Stimulated activated CD8-positive, alpha-beta memory T cell treated with anti-CD3 and anti-CD28 coated beads, Interleukin-2, amount 100 ng/mL, for 1 hour (primary cell): Measurements from ENCODE around the gene MAP3K4.
"Not testable (repeated sequence)": the region's sequence is repeated elsewhere in the genome, so short reads cannot be mapped to it uniquely, and the experiment has no call there.

Experiments used
- DNase-seq, 2 donors: peaks; one replicate each; pipeline ENCODE4 v3.0.0-alpha.2; 2020; ENCODE audit warnings: low read depth in 2 of 2

The MAP3K4 gene

DNA sequence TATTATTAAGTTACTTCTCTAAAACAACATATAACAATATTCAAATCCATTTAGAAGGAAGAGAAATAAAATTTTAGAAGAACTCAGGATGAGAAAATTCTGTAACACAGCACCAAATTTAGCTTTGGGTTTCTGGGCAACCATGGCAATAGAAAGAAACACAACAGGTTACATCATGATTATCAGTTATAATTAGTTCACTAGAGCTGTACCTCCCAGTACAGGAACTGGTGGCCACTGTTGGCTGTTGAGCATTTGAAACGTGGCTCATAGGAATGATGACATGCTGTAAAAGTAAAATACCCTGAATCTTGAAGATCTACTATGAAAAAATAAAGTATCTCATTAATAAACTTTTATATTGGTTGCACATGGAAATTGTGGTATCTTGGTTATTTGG lies 23.7 kb upstream of the MAP3K4 start:
- DNase-seq = no peak

DNA sequence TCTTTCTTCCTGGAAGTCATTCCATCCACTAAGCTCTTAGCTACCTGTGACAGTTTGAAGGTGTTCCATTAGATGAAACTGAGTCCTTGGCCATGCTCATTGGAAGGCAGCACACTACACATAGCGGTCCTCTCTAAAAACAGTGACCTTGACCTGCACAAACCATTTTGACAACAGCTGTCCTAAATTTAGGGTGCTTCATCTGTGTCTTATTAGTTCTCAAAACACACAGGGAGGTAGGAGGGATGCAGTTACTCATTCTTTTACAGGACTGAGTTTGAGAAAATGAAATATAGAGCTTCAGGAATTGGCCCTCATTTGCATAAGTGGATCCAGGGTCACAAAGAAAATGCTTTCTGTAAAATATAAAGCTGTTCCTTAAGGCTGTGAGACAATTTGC lies 20.4 kb upstream of the MAP3K4 start:
- DNase-seq = no peak

DNA sequence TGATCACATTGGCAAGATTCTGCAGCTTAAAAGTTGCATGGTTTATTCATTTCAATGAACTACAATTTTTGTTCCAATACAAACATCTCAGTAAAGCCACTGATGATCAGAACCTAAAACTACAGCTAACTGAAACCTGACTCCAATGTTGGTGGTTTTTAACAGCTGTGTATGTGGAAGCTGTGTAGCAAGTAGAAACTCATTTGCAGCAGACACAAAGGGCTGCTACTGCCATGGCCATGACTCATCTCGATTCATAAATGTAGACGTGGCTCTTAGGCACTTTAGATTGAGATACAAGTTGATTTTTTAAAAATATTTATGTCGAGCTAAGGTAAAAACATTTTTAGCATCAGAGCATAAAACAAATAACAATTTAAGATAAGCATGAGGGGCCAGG lies 19.5 kb upstream of the MAP3K4 start:
- no peak for DNase-seq

DNA sequence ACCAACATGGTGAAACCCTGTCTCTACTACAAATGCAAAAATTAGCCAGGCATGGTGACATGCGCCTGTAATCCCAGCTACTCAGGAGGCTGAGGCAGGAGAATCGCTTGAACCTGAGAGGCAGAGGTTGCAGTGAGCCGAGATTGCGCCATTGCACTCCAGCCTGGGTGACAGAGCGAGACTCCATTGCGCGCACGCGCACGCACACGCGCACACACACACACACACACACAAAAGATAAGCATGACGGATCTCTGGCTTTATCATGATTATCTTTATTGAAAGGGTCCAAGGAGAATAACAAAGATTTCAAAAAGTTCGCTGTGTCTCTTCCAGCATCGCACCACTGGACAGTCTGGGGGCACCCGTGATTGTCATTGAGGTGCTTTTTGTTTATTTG lies 19.0 kb upstream of the MAP3K4 start:
- DNase-seq = not testable (repeated sequence)

DNA sequence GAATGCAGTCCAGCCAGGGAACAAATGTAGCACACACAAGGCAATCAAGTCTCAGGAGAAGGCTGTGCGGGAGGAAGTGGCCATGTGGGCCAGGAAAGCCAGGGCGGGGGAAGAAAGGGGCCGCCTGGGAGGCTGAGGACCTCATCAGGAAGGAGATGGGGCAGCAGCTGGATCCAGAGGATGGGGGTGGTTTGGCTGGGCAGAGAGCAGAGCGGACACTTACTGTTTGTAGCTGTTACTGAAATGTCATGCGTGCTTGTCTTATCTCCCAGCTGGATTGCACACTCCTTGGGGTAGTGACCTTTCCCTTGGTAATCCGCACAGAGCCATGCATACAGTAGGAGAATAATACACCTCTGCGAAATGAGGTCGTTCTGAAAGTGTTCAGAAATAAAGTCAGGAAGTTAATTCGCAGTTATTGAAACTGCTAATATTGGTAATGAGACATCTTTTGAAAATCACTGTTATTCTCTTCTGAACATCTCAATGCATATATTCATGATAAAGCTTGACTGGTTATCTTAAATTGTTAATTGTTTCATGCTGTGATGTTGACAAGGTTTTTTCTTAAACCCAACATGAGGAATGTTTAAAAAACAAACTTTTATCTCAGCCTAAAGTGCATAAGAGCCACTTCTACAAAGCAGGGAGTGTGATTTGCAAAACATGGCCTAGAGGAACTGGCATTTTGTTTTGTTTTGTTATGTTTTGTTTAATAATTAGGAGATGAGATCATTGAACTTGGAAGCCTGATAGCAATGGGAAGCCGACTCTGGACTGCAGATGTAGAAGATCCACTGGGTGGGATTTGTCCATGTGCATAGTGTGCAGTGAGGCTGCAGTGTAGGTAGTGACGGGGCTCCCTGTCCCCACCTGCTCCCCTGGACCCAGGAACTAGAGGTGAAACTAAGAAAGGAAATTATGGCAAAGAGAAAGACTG lies 18.0 kb upstream of the MAP3K4 start:
- no peak for DNase-seq

DNA sequence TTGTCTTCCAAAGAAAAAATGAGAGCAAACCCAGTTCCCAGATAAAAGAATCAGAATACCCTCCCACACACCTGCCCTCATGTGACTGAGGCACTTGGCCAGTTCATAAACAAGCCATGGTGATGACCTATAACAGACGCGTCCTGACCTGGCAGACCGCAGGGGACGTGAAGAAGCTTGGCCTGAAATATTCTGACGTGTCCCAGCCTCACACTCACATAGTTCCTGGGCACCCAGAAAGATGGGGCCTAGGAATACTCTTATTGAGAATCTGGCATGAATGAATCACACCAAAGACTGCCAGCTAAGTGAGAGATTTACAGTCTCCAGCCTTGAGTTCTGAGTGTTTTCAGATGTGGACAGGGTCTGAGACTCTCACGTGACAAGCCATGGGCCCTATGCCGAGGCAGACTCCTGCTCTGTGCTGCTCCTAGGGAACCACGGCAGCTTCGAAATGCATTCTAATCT lies 17.2 kb upstream of the MAP3K4 start:
- no peak for DNase-seq

DNA sequence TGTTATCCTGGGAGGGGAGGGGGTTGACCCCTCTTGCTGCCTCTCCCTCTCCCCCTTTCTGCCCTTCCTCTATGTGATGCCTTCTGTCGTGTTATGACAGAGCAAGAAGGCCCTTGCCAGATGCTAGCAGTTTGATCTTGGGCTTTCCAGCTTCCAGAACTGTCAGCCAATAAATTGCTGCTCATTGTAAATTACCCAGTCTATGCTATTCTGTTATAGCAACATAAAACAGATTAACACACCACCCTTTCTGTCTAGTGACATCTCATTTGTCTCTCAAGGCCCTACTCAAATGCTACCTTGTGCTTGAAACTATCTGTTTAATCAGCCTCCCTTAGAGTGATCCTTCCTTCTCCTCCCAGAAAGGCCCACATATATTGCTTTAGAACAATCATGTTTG lies 16.4 kb upstream of the MAP3K4 start:
- no peak for DNase-seq

DNA sequence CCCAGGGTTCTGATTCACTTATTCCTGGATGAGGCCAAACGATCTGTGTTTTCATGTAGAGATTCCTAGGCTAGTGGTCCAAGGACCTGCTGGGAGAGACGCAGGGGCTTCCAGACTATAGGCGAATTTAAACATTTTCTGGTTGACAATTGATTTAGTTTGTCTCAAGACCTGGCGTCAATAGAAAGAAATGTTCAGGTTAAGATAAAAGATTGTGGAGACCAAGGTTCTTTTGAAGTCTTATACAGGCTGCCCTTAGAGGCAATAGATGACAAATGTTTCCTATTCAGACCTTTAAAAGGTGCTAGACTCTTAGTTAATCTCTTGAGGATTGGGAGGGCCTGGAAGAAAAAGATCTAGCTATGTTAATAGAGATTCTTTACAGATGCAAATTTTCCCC lies 15.6 kb upstream of the MAP3K4 start:
- DNase-seq = not testable (repeated sequence)

DNA sequence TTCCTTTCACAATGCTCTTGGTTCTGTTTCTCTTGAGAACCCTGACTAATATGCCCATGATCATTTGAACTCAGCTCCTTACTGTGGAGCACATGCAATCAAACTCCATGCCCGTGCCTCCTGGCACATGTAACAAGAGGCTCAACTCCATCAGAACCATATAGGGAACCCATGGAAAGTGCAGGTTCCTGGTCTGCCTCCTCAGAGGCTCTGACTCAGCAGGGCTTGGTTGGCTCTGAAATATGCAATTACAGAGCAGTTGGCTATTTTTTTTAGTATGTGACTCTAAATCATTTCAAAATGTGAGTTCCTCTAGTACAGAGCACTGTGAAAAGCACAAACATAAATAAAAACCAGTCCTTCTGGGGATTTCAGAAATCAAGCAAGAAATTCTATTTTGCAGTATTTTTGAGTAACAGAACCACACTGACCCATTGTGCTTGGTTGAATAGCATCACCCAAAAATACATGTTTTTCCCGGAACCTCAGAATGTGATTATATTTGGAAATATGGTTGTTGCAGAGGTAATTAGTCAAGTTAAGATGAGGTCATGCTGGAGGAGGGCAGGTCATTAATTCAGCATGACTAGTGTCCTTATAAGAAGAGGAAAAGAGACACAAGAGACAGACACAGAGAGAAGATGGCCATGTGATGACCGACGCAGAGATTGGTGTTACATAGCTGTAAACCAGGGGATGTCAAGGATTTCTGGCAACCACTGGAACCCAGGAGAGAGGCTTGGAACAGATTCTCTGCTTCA lies 13.2 kb upstream of the MAP3K4 start:
- no peak for DNase-seq

DNA sequence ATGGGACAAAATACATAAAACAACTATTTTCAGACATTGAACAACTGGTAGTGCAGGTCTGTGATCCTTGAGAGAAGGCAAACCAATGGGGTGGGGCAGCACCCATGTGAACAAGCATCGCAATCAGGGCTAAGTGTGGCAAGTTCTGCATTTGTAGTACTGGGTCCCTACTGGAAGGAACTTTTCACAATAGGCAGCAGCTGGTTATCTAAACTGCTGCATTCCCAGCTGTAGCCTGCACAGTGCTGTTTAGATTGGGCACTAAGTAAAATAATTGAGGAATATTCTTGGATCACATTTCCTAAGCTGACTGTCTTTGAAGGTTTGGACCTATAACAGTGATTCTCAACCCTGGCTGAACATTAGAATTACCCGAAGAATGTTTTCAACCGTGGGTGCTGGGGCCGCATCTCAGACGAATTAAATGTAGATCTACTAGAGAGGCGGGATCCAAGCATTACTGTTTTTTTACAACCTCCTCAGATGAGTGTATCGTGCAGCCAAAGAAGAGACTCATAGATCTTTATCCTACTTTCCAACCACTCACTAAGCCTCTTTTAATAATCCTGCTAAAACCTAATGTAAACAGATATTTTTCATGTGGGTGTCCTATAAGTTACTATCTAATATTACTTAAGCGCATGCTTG lies 12.4 kb upstream of the MAP3K4 start:
- DNase-seq = no peak

DNA sequence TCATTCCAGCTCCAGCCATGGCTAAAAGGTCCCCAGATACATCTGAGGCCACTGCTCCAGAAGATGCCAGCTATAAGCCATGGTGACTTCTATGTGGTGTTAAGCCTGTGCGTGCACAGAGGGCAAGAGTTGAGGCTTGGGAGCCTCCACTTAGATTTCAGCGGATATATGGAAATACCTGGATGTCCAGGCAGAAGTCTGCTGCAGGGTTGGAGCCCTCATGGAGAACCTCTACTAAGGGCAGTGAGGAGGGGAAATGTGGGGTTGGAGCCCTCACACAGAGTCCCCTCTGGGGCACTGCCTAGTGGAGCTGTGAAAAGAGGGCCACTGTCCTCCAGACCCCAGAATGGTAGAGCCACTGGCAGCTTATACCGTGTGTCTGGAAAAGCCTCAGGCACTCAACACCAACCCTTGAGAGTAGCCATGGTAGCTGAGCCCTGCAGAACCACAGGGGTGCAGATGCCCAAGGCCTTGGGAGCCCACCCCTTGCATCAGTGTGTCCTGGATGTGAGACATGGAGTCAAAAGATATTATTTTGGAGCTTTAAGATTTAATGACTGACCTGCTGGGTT lies 8.1 kb upstream of the MAP3K4 start:
- not testable (repeated sequence) for DNase-seq

DNA sequence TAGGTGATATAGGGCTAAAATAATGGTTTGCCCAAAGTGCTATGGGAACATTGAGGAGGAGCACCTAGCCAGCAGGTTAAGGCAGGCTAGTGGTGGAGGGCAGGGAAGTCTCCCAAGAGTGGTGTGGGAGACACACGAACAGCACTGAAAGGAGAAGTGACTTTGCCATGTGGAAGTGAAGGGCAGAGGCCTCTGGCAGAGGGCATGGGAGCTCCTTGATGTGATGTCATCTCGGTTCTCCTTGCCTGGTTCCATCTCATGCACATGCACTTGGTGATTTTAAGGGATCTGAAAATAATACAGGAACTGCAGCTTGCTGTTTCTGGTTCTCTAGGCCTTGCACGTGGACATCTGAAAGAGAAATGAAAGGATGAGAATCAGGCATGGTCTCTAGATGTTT lies 4.7 kb upstream of the MAP3K4 start:
- DNase-seq = no peak

DNA sequence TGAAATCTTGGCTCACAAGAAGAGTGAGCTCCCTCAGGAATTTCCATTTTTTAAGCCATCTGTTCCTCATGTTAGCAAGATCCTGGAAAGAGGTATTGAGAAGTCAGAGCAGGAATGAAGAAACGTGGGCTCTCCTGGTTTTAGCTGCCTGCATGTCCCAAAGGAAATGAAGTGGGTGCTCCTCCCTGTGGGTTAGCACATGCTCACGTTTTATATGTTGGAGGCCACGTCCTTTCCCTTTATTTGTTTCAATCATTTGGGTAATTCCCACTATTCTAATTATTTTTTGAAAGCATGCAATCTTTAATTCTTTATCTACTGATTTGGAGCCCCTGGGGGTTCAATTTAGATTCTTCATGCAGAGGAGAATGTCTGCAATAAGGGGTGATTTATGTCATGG lies 4.3 kb upstream of the MAP3K4 start:
- DNase-seq = no peak

DNA sequence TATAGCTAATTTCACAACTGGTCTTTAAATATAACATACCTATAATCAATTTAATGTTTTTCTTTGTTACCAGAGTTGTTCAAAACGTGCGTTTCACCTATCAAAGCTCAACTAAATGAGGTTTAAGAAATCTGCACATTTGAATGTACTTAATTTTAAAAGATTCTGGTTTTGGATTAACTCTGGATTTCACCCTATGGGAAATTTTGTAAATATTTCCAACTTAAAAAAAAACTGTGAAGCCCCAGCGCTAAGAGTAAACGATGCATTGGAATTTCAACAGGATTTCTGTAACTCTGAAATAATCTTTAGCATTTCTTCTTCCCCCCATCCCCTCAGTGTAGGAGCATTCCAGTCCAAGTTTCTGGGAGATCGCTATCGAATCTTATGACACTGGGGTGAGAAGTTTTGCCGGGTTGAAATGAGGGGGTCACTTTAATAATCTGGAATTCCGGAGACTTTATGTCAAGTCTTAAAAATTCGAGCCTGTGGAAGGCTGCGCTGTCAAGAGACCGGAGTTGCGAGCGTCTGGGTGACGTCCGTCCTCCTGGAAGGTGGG lies 643 bp upstream of the MAP3K4 start:
- DNase-seq = no peak

DNA sequence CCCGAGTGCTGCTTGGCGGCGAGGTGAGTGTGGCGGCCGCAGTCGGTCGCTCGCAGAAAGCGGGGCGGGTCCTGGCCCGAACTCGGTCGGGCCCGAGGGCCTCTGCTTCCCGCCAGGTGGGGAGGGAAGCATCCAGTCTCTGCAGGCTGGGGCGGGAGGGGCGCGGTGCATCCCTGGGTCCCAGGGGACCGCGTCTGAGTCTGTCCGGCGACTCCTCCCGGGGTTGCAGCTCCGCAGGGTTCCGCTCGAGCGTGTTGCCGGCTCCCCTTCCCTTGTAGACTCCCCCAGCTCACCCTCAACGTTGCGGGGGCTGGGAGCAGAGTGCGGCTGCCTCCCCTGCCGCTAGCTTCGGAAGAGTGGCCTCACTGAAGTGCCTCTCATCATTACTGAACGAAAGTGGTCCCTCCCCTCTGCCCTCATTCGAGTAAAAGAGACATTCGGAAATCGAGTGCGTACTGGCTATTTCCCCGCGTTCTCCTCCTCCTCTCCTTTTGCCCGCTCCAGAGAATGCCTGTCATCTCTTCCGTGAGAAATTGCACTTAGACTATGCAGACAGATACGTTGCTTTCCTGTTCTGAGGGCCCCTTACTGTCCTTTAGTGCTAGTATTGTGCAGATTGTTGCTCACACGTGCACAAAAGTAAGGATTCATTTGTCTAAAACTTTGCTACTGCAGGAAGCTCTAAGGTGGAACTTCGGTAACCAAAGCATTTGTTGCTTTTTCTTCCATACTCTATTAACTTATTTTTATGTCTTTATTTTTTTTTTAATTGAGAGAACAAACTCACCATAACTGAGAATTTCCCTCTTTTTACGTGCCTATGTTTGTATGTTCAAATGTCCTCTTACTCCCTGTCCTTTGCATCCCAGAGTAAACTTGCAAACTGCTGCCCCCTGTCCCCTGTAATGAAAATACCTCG lies 751 bp downstream of the MAP3K4 start:
- peak; percentile 3 to 27 for DNase-seq

DNA sequence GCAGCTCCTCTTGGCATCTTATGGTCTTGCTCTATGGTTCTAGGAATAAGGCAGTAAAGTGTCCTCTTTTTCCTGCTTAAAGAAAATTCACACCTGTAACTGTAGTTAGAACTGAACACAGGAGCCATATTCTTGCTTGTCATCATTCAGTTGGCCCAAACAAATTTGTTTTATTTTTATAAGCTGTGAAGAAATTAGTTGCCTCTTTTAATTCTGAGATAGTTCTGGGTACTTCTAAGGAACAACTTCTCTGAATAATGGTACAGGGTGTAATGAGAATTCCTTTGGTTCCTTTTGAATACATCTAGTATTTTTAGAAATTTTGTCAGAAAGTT lies 1.4 kb downstream of the MAP3K4 start:
- DNase-seq = no peak

DNA sequence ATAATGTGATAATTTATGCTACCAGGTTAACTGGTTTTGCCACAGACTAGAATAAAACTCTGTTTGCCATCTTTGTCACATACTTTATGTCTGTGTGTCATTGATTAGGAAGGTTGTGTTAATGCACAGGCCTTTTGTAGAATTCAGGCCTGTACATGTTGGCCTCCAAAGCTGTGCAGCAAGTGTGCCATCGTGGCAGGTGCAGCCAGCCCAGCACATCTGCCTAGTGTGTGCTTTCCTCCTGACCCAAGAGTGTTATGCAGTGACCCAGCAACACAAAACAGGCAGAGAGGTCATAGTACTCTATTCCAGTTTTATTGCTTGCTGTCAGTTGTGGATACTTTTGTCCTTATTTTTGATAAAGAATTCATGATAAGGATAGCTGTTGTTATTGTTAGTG lies 3.7 kb downstream of the MAP3K4 start:
- no peak for DNase-seq

DNA sequence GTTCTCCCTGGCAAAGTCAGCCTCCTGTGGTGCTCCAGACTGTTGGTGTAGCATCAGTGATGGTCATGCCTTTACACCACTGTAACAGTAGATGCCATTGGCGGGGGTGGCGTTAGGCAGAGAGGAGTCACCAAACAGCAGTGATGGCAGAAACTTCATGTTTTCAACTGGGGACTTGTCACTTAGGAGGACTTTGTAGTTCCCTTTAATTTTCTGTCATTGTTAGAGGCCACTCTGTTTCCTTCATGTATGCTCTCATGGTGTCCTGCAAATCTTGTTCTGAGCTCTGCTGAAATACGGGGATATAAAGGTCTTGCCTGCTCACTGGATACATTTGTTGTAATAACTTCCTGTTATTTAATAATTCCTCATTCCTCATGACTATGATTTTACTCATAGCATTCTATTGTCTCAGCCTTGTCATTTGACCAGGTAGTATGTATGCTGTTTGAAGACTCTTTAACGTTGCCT lies 4.6 kb downstream of the MAP3K4 start:
- no peak for DNase-seq

DNA sequence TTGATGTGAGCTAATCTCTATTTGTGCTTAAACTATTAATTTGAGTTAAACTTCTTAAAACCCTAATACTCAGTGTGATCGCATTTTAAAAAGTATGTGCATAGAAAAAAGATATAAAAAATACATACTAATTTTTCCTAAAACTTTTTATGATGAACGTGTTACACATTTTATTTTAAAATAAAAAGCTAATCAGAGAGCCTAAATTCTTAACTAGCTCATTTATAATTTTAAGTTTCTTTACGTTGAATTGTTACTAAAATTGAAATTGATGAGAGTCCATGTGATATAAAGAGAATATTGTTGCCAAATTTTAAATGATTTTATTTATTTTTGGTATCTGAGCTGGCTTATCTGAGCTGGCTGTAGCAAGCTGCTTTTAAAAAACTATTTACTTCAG lies 6.6 kb downstream of the MAP3K4 start:
- DNase-seq = no peak

DNA sequence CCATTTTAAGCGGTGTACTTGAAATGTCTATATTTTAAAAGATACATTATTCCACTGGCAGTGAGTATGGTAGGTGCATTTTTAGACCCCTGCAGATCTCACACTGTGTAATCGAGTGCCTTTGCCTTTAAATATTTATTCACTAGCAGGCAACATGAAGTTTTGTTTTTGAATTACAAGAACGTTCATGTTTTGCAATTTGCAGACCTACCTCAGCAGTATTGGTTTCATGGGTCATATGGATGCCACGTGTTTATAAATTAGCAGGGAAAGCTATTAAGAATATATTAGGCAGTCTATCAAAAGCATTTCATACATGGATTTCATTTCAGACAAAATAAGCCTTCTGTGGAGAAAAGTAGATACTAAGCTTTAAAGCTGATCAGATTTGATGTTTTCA lies 7.2 kb downstream of the MAP3K4 start:
- no peak for DNase-seq

DNA sequence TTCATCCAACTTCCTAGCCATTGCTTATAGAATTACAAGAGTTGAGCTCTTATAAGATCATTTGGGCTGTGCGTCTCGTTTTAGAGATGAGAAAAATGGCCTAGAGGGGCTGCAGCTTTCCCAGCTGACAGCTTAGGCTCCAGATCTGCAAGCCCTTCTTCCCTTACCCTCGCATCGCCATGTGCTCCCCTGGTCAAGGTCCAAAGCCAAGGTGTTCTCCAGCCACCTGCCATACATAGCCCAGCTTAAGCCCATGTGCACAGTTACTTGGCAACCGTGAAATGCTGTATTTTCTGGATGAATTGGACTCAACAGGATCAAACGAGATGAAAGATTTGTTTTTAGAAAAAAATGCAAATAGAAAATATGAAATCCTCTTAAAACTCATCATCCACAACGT lies 7.9 kb downstream of the MAP3K4 start:
- DNase-seq = no peak
